ENCODE data around the gene CLCN4. TPM values are rescaled to one million over a fixed set of nuclear protein-coding genes. Genes with fewer than 3 reads are reported as not detected.

CLCN4 gene
- total RNA-seq, 1 donor: 14.1 TPM

DNA sequence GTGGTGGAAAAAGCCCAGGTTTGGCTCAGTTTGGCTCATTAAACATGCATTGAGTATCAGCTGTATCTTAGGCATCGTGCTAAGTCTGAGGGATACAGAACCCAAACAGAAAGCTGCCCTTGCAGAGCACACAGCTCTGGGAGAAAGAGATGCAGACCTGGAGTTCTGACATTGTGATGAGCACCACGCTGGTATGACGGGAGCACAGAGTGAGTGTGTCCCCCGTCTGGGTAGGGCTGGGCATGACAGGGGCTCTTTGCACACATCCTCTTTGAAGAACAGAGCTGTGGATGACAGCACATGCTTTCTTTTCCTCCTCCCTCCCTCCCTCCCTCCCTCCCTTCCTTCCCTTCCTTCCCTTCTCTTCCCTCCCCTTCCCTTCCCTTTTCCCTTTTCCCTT lies 52.2 kb downstream of the CLCN4 start:
- Histone ChIP-seq H2AFZ (ENCODE audit: low read length) (no peak overlapping the region), H3K79me2 (ENCODE audit: insufficient read depth, low read length) (no peaks in the 10 kb centered on the region), H4K20me1 (ENCODE audit: insufficient read depth, low read length) (no peaks in the 10 kb centered on the region), H3K4me2 (ENCODE audit: insufficient read depth, low read length) (no peak overlapping the region), H3K9me3 (ENCODE audit: low read depth, low read length) (no peaks in the 10 kb centered on the region), H3K27ac (ENCODE audit: low read depth, low read length) (no peak overlapping the region), H3K4me1 (ENCODE audit: insufficient read depth, low read length) (no peaks in the 10 kb centered on the region), H3K27me3 (ENCODE audit: insufficient read depth, low read length) (no peaks in the 10 kb centered on the region), H3K4me3 (ENCODE audit: insufficient read depth, low read length) (no peak overlapping the region), H3K36me3 (ENCODE audit: insufficient read depth, low read length) (no peaks in the 10 kb centered on the region)
- TF ChIP-seq, protein P1, sequence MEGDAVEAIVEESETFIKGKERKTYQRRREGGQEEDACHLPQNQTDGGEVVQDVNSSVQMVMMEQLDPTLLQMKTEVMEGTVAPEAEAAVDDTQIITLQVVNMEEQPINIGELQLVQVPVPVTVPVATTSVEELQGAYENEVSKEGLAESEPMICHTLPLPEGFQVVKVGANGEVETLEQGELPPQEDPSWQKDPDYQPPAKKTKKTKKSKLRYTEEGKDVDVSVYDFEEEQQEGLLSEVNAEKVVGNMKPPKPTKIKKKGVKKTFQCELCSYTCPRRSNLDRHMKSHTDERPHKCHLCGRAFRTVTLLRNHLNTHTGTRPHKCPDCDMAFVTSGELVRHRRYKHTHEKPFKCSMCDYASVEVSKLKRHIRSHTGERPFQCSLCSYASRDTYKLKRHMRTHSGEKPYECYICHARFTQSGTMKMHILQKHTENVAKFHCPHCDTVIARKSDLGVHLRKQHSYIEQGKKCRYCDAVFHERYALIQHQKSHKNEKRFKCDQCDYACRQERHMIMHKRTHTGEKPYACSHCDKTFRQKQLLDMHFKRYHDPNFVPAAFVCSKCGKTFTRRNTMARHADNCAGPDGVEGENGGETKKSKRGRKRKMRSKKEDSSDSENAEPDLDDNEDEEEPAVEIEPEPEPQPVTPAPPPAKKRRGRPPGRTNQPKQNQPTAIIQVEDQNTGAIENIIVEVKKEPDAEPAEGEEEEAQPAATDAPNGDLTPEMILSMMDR (IDR thresholded peaks at IDR 0.05; ENCODE audit: extremely low read depth, low read depth, low read length): no peak
- DNase-seq (ENCODE audit: insufficient read length, low spot score, missing footprints): no peak

DNA sequence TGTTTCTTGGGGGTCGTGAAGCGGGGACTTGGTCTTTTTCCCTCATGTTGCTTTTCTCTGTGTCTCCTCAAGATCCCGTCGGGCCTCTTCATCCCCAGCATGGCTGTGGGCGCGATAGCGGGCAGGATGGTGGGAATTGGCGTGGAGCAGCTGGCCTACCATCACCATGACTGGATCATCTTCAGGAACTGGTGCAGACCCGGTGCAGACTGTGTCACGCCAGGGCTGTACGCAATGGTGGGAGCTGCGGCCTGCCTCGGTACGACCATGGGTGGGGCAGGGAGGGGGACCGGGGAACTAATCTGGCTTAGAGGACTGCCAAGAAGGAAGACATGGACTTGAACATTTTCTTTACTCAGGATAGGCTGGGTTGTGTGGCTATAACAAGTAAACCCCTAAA lies 55.6 kb downstream of the CLCN4 start:
- Histone ChIP-seq H3K27ac (ENCODE audit: low read depth, low read length) (no peak overlapping the region), H3K9me3 (ENCODE audit: low read depth, low read length) (no peaks in the 10 kb centered on the region), H4K20me1 (ENCODE audit: insufficient read depth, low read length) (no peaks in the 10 kb centered on the region), H3K79me2 (ENCODE audit: insufficient read depth, low read length) (no peaks in the 10 kb centered on the region), H3K27me3 (ENCODE audit: insufficient read depth, low read length) (no peaks in the 10 kb centered on the region), H2AFZ (ENCODE audit: low read length) (no peak overlapping the region), H3K36me3 (ENCODE audit: insufficient read depth, low read length) (no peaks in the 10 kb centered on the region), H3K4me1 (ENCODE audit: insufficient read depth, low read length) (no peaks in the 10 kb centered on the region), H3K4me2 (ENCODE audit: insufficient read depth, low read length) (no peak overlapping the region), H3K4me3 (ENCODE audit: insufficient read depth, low read length) (no peak overlapping the region)
- no peak for DNase-seq (ENCODE audit: insufficient read length, low spot score, missing footprints)
- TF ChIP-seq, protein P1 (IDR thresholded peaks at IDR 0.05; ENCODE audit: extremely low read depth, low read depth, low read length): no peak

DNA sequence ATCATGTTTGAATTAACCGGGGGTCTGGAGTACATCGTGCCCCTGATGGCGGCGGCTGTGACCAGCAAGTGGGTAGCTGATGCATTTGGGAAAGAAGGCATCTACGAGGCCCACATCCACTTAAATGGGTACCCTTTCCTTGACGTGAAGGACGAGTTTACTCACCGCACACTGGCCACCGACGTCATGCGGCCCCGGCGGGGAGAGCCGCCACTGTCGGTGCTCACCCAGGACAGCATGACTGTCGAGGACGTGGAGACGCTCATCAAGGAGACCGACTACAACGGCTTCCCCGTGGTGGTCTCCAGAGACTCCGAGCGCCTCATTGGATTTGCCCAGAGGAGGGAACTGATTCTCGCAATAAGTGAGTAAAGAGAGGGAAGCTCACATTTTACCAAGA lies 56.9 kb downstream of the CLCN4 start:
- Histone ChIP-seq H2AFZ (ENCODE audit: low read length) (no peak overlapping the region), H3K27ac (ENCODE audit: low read depth, low read length) (no peak overlapping the region), H3K4me1 (ENCODE audit: insufficient read depth, low read length) (no peaks in the 10 kb centered on the region), H3K27me3 (ENCODE audit: insufficient read depth, low read length) (no peaks in the 10 kb centered on the region), H3K36me3 (ENCODE audit: insufficient read depth, low read length) (no peaks in the 10 kb centered on the region), H3K4me2 (ENCODE audit: insufficient read depth, low read length) (no peak overlapping the region), H4K20me1 (ENCODE audit: insufficient read depth, low read length) (no peaks in the 10 kb centered on the region), H3K79me2 (ENCODE audit: insufficient read depth, low read length) (no peaks in the 10 kb centered on the region), H3K9me3 (ENCODE audit: low read depth, low read length) (no peaks in the 10 kb centered on the region), H3K4me3 (ENCODE audit: insufficient read depth, low read length) (no peak overlapping the region)
- no peak for DNase-seq (ENCODE audit: insufficient read length, low spot score, missing footprints)
- TF ChIP-seq, protein P1 (IDR thresholded peaks at IDR 0.05; ENCODE audit: extremely low read depth, low read depth, low read length): no peak

DNA sequence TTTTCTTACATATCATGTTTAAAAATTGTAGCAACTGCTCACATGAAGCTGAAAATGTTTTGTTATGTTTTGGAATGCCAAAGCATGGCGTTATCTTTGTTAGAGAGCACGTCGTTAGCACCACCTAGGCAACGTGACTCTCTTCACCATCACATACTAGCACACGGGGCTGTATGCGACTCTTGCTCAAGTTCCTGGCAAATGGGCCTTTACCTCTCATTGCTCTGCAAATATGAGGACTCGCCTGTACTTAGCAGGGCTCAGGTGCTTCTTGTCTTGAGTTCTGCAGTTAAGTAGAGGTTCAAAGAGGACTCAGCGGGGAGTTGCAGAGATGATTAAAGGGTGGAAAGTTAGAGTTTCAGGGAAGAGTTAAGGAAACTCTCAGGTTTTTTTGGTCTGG lies 59.4 kb downstream of the CLCN4 start:
- Histone ChIP-seq H3K79me2 (ENCODE audit: insufficient read depth, low read length) (no peaks in the 10 kb centered on the region), H4K20me1 (ENCODE audit: insufficient read depth, low read length) (no peaks in the 10 kb centered on the region), H3K27me3 (ENCODE audit: insufficient read depth, low read length) (no peaks in the 10 kb centered on the region), H3K9me3 (ENCODE audit: low read depth, low read length) (no peaks in the 10 kb centered on the region), H3K4me1 (ENCODE audit: insufficient read depth, low read length) (no peaks in the 10 kb centered on the region), H3K4me3 (ENCODE audit: insufficient read depth, low read length) (no peak overlapping the region), H3K4me2 (ENCODE audit: insufficient read depth, low read length) (no peak overlapping the region), H3K36me3 (ENCODE audit: insufficient read depth, low read length) (no peaks in the 10 kb centered on the region), H3K27ac (ENCODE audit: low read depth, low read length) (no peak overlapping the region), H2AFZ (ENCODE audit: low read length) (no peak overlapping the region)
- TF ChIP-seq, protein P1 (IDR thresholded peaks at IDR 0.05; ENCODE audit: extremely low read depth, low read depth, low read length): no peak
- DNase-seq (ENCODE audit: insufficient read length, low spot score, missing footprints): no peak
